ENCODE results near the gene SELENOK.
A peak's percentile ranks its signal among the peaks of the same experiment; 100 is the strongest.

The SELENOK gene

GRCh38 chr3:53902067-53902466 lies 10.4 kb upstream of the SELENOK start:
- DNase-seq (ENCODE audit: extremely low read depth, low read depth) = no peak
- H3K4me3 ChIP-seq (replicated peaks; ENCODE audit: low read depth, low read length) = no peak overlapping the region
- no peak for TF ChIP-seq CTCF (IDR thresholded peaks at IDR 0.05; ENCODE audit: low read depth, low read length, missing control alignments)

- TF ChIP-seq CTCF (IDR thresholded peaks at IDR 0.05; ENCODE audit: low read depth, low read length, missing control alignments) = no peak
- no peak for DNase-seq (ENCODE audit: extremely low read depth, low read depth)
- H3K4me3 ChIP-seq (replicated peaks; ENCODE audit: low read depth, low read length) = no peak overlapping the region
These were observed 9.1 kb upstream of the SELENOK start for GRCh38 chr3:53900666-53901331.

DNA sequence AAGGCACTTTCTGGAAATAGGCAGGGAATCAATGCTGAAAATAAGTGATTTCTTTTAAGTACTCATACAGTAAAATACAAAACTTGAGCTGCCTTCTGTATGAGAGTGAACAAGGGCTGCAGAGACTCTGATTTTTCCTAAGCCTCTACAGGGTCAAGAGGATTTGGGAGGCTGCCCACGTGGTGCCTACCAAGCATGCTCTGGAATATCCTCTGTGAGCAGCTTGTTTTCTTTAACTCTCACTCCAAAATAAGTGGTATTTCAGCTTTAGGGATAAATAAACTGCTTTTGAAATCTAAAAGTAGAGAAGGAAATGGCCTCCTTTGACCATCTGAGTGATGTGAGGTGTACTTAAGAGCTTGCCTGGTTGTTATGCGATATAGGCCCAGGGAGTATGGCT lies 8.1 kb upstream of the SELENOK start:
- DNase-seq (ENCODE audit: extremely low read depth, low read depth) = no peak
- TF ChIP-seq CTCF (IDR thresholded peaks at IDR 0.05; ENCODE audit: low read depth, low read length, missing control alignments) = no peak
- H3K4me3 ChIP-seq (replicated peaks; ENCODE audit: low read depth, low read length) = no peak overlapping the region

- peak overlapping the region; percentile 76 for H3K4me3 ChIP-seq (replicated peaks; ENCODE audit: low read depth, low read length)
- no peak for DNase-seq (ENCODE audit: extremely low read depth, low read depth)
These were observed 603 bp upstream of the SELENOK start for GRCh38 chr3:53892286-53892637.

GRCh38 chr3:53890726-53891475 lies 758 bp downstream of the SELENOK start:
- no peak for DNase-seq (ENCODE audit: extremely low read depth, low read depth)
- no peak for TF ChIP-seq CTCF (IDR thresholded peaks at IDR 0.05; ENCODE audit: low read depth, low read length, missing control alignments)

More at GRCh38 chr3:53892286-53892637, 603 bp upstream of the SELENOK start:
- TF ChIP-seq CTCF (IDR thresholded peaks at IDR 0.05; ENCODE audit: low read depth, low read length, missing control alignments) = no peak

DNA sequence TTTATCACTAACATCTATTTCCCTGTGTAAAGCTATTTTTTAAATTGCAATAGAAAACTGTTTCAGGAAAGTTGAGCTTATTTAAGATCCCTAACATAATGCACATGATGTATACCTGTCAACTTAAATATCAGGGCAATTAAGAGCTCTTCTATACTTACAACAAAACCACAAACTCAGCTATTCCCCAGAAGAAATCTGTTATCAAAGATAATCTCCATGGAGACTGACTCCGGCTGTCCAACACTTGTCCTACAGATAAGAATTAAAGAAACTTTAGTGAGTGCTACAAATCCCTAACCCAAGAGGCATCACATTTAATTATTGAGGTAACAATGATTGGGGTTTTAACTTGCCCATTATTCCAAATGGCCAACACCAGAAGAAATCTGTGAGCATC lies 3.4 kb downstream of the SELENOK start:
- no peak overlapping the region for H3K4me3 ChIP-seq (replicated peaks; ENCODE audit: low read depth, low read length)
- no peak for TF ChIP-seq CTCF (IDR thresholded peaks at IDR 0.05; ENCODE audit: low read depth, low read length, missing control alignments)

More at GRCh38 chr3:53890726-53891475, 758 bp downstream of the SELENOK start:
- peak overlapping the region; percentile 76 for H3K4me3 ChIP-seq (replicated peaks; ENCODE audit: low read depth, low read length)

More for the DNA sequence above, 3.4 kb downstream of the SELENOK start:
- no peak for DNase-seq (ENCODE audit: extremely low read depth, low read depth)

All from HFF-Myc (cell line).